DND-41 (cell line): ENCODE measurements around the gene ETFB.
A peak's percentile ranks its signal among the peaks of the same experiment; 100 is the strongest.
"Not testable (repeated sequence)": the region's sequence is repeated elsewhere in the genome, so short reads cannot be mapped to it uniquely, and the experiment has no call there.

ENCODE experiments used
- ATAC-seq: fragments of 200-7000 bp; cut with Tn5 transposase; 3 replicates; pipeline ENCODE4 v1.9.1; 2021; ENCODE audit warnings: low read depth; ENCODE audit not compliant: insufficient read depth
- DNase-seq: peaks from one replicate; pipeline ENCODE4 v3.0.0-alpha.2; 2020
- H2AFZ ChIP-seq: 2 replicates; pipeline ENCODE4 v1.6.0; 2012; ENCODE audit warnings: low read depth, low read length
- H3K27ac ChIP-seq: 2 replicates; pipeline ENCODE4 v1.5.1; 2012; ENCODE audit warnings: low read length, inconsistent platforms
- H3K27me3 ChIP-seq: fragments of 200-600 bp; sonication (generic); 2 replicates; pipeline ENCODE4 v1.6.0; 2012; ENCODE audit warnings: low read length, mild to moderate bottlenecking, inconsistent platforms; ENCODE audit not compliant: insufficient read depth, poor library complexity
- H3K36me3 ChIP-seq: 2 replicates; pipeline ENCODE4 v1.5.1; 2012; ENCODE audit warnings: low read length, inconsistent platforms; ENCODE audit not compliant: insufficient read depth
- H3K4me1 ChIP-seq: 2 replicates; pipeline ENCODE4 v1.5.1; 2012; ENCODE audit warnings: mild to moderate bottlenecking, low read length; ENCODE audit not compliant: insufficient read depth
- H3K4me2 ChIP-seq: 2 replicates; pipeline ENCODE4 v1.6.0; 2012; ENCODE audit warnings: mild to moderate bottlenecking, moderate library complexity, low read length, inconsistent platforms; ENCODE audit not compliant: insufficient read depth
- H3K4me3 ChIP-seq, 2 experiments: fragments of 200-600 bp in 1 of 2; shearing (Covaris generic) in 1 of 2; 2 replicates each; pipeline ENCODE4 v1.5.1; 2012 to 2016; ENCODE audit warnings: inconsistent platforms in 2 of 2, low read length in 2 of 2, mild to moderate bottlenecking in 2 of 2, low read depth in 1 of 2, moderate library complexity in 1 of 2
- H3K79me2 ChIP-seq: 2 replicates; pipeline ENCODE4 v1.6.0; 2012; ENCODE audit warnings: low read length, inconsistent platforms; ENCODE audit not compliant: insufficient read depth
- H3K9ac ChIP-seq: 2 replicates; pipeline ENCODE4 v1.6.0; 2012; ENCODE audit warnings: low read depth, mild to moderate bottlenecking, inconsistent platforms, low read length, moderate library complexity
- H3K9me3 ChIP-seq: 2 replicates; pipeline ENCODE4 v1.5.1; 2012; ENCODE audit warnings: low read length, moderate library complexity, mild to moderate bottlenecking, inconsistent platforms; ENCODE audit not compliant: insufficient read depth, severe bottlenecking
- H4K20me1 ChIP-seq: 2 replicates; pipeline ENCODE4 v1.6.0; 2012; ENCODE audit warnings: low read length; ENCODE audit not compliant: insufficient read depth
- CTCF ChIP-seq: IDR thresholded peaks from 2 replicates; pipeline ENCODE4 v1.5.1; 2012; ENCODE audit warnings: borderline replicate concordance, low read length, moderate library complexity, mild to moderate bottlenecking; ENCODE audit not compliant: poor library complexity, severe bottlenecking; ENCODE audit errors: extremely low read depth
- EZH2 ChIP-seq: IDR thresholded peaks from 3 replicates; pipeline ENCODE4 v1.6.1; 2012; ENCODE audit warnings: borderline replicate concordance, low read depth, mild to moderate bottlenecking, moderate library complexity, low read length, inconsistent platforms; ENCODE audit not compliant: severe bottlenecking

The ETFB gene

GRCh38 chr19:51402117-51402516 is 35.9 kb upstream of the ETFB start:
- Histone ChIP-seq H4K20me1 (no peaks in the 10 kb centered on the region), H3K27me3 (no peaks in the 10 kb centered on the region), H3K27ac (no peak overlapping the region), H3K9ac (no peak overlapping the region), H3K4me2 (no peak overlapping the region), H3K79me2 (no peaks in the 10 kb centered on the region), H3K4me1 (no peaks in the 10 kb centered on the region), H3K4me3 (no peak overlapping the region), H3K9me3 (peaks cover 20% of the 10 kb centered on the region), H3K36me3 (no peaks in the 10 kb centered on the region; the same call in 1 of the 2 replicates), H2AFZ (no peak overlapping the region)
- DNase-seq (no peak), ATAC-seq (no peak)
- TF ChIP-seq EZH2, result no peak
- no peak for TF ChIP-seq CTCF

GRCh38 chr19:51399936-51400335 is 33.7 kb upstream of the ETFB start:
- DNase-seq, ATAC-seq, H3K4me2 ChIP-seq, H3K4me1 ChIP-seq, H3K4me3 ChIP-seq, H3K27ac ChIP-seq, H4K20me1 ChIP-seq, H3K79me2 ChIP-seq, H3K36me3 ChIP-seq, H3K9ac ChIP-seq, H3K27me3 ChIP-seq, H2AFZ ChIP-seq: not testable (repeated sequence)
- H3K9me3 ChIP-seq, result peaks cover 15% of the 10 kb centered on the region

- Histone ChIP-seq H3K4me3 (no peak overlapping the region), H3K27me3 (no peaks in the 10 kb centered on the region), H4K20me1 (no peaks in the 10 kb centered on the region), H3K36me3 (no peaks in the 10 kb centered on the region; the same call in 1 of the 2 replicates), H3K4me2 (no peak overlapping the region), H3K27ac (no peak overlapping the region), H3K4me1 (peaks cover 11% of the 10 kb centered on the region), H3K79me2 (peaks cover 10% of the 10 kb centered on the region), H2AFZ (no peak overlapping the region), H3K9me3 (peaks cover 15% of the 10 kb centered on the region), H3K9ac (no peak overlapping the region)
- no peak for ATAC-seq
- DNase-seq, result no peak
- TF ChIP-seq CTCF, result no peak
- TF ChIP-seq EZH2, result no peak
These were observed 33.0 kb upstream of the ETFB start for GRCh38 chr19:51399231-51399630.

DNA sequence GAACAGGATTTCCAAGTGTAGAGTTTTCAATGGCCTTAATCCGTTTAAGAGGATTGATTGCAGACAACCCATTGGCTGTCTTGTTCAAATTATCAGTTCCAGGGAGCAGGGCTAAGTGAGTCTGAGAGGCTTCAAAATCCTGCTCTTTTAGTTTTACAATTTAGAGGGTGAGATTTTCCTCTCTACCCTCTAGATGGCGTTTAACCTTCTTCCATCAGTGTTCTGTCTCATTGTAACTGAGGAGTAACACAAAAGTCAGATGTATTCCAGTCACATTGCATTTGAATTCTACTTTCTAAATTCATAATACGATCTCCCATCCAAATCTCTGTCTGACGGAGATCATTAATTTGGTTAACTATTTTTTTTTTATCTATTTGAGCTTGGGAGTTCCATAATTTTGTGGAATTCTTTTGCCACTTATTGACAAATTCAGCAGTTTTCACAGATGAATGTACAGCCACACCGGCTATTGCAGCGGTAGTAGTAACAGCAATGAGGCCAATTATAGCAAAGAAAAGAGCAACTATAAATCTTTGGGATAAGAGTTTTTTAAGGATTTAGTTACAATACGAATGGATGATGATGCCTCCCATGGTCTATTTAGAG is 32.0 kb upstream of the ETFB start:
- Histone ChIP-seq H3K36me3 (no peaks in the 10 kb centered on the region), H3K4me1 (peaks cover 18% of the 10 kb centered on the region), H4K20me1 (no peaks in the 10 kb centered on the region), H3K27me3 (no peaks in the 10 kb centered on the region), H3K9me3 (peaks cover 11% of the 10 kb centered on the region), H3K79me2 (peaks cover 10% of the 10 kb centered on the region), H3K4me2 (no peak overlapping the region), H3K27ac (no peak overlapping the region), H2AFZ (no peak overlapping the region), H3K4me3 (no peak overlapping the region), H3K9ac (no peak overlapping the region)
- ATAC-seq (no peak), DNase-seq (no peak)
- TF ChIP-seq EZH2 (no peak), CTCF (peak; percentile 70)

DNA sequence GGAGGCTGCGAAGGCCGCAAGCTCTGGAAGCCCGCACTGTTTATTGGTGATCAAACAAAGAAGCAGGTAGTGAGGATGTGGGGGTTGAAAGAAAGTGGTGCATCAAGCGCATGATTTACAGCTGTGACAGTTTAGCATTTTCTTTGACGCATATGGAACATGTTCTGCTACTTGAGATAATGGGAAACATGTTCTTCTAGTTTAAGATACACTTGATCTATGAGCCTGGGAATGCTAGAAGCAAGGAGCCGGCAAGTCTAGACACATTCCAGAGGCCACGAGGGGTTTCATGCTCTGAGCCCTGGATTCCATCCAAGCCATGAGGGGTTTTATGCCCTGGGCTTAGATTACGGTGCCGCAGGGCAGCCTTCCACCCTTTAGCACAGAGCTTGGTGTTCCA is 31.3 kb upstream of the ETFB start:
- not testable (repeated sequence) for H3K4me2 ChIP-seq, H3K36me3 ChIP-seq, H4K20me1 ChIP-seq, ATAC-seq, H3K27me3 ChIP-seq, H3K9ac ChIP-seq, H3K27ac ChIP-seq, H3K79me2 ChIP-seq, H3K4me3 ChIP-seq, DNase-seq, H2AFZ ChIP-seq
- H3K4me1 ChIP-seq, result peaks cover 18% of the 10 kb centered on the region
- H3K9me3 ChIP-seq, result peaks cover 11% of the 10 kb centered on the region
